Stimulated activated CD8-positive, alpha-beta memory T cell treated with anti-CD3 and anti-CD28 coated beads, Interleukin-4, amount 100 ng/mL, for 4 hours (primary cell): ENCODE data around the gene COL19A1.
"Not testable (repeated sequence)": the region's sequence is repeated elsewhere in the genome, so short reads cannot be mapped to it uniquely, and the experiment has no call there.

Source experiments
- DNase-seq, 2 donors: peaks; one replicate each; pipeline ENCODE4 v3.0.0-alpha.2; 2020; ENCODE audit warnings: low read depth in 2 of 2, low spot score in 1 of 2

COL19A1 gene

GRCh38 chr6:69957985-69958559, 91.7 kb downstream of the COL19A1 start:
- DNase-seq: no peak

- DNase-seq: no peak
Observed at GRCh38 chr6:69958978-69959377, 92.6 kb downstream of the COL19A1 start.

- DNase-seq: not testable (repeated sequence)
Observed at GRCh38 chr6:69965974-69966373, 99.6 kb downstream of the COL19A1 start.

- no peak for DNase-seq
Observed at GRCh38 chr6:69973138-69973537, 106.8 kb downstream of the COL19A1 start.

- no peak for DNase-seq
Observed at GRCh38 chr6:69973763-69974162, 107.4 kb downstream of the COL19A1 start.

- DNase-seq: no peak
Observed at GRCh38 chr6:69974193-69974592, 107.8 kb downstream of the COL19A1 start.

- DNase-seq: no peak
Observed at GRCh38 chr6:69976591-69977090, 110.3 kb downstream of the COL19A1 start.

- no peak for DNase-seq
Observed at GRCh38 chr6:69980624-69981023, 114.3 kb downstream of the COL19A1 start.

GRCh38 chr6:69984506-69984905, 118.2 kb downstream of the COL19A1 start:
- no peak for DNase-seq

- no peak for DNase-seq
Observed at GRCh38 chr6:69985180-69985579, 118.8 kb downstream of the COL19A1 start.

GRCh38 chr6:69987550-69987949, 121.2 kb downstream of the COL19A1 start:
- no peak for DNase-seq

- no peak for DNase-seq
Observed at GRCh38 chr6:69988458-69989126, 122.2 kb downstream of the COL19A1 start.

GRCh38 chr6:69994251-69994650, 127.9 kb downstream of the COL19A1 start:
- DNase-seq: no peak

GRCh38 chr6:70008189-70008588, 141.8 kb downstream of the COL19A1 start:
- no peak for DNase-seq

GRCh38 chr6:70010339-70010738, 144.0 kb downstream of the COL19A1 start:
- DNase-seq: not testable (repeated sequence)

GRCh38 chr6:70023201-70023600, 156.8 kb downstream of the COL19A1 start:
- DNase-seq: not testable (repeated sequence)

- no peak for DNase-seq
Observed at GRCh38 chr6:70028246-70028645, 161.9 kb downstream of the COL19A1 start.

GRCh38 chr6:70028926-70029325, 162.6 kb downstream of the COL19A1 start:
- DNase-seq: no peak

- no peak for DNase-seq
Observed at GRCh38 chr6:70033781-70034180, 167.4 kb downstream of the COL19A1 start.

GRCh38 chr6:70037445-70037844, 171.1 kb downstream of the COL19A1 start:
- DNase-seq: no peak

GRCh38 chr6:70040766-70041165, 174.4 kb downstream of the COL19A1 start:
- no peak for DNase-seq

GRCh38 chr6:70041411-70041810, 175.1 kb downstream of the COL19A1 start:
- DNase-seq: no peak

- DNase-seq: no peak
Observed at GRCh38 chr6:70045413-70045812, 179.1 kb downstream of the COL19A1 start.
